Neuron (in vitro differentiated cells): ENCODE measurements around the gene WNT9A.

ENCODE experiments used
- H2AFZ ChIP-seq: one replicate; pipeline ENCODE4 v1.6.1; 2013; ENCODE audit warnings: low read depth, mild to moderate bottlenecking, inconsistent platforms, low read length, moderate library complexity
- H3K27me3 ChIP-seq: one replicate; pipeline ENCODE4 v1.6.1; 2013; ENCODE audit warnings: low read length; ENCODE audit not compliant: insufficient read depth
- H3K36me3 ChIP-seq: one replicate; pipeline ENCODE4 v1.6.1; 2013; ENCODE audit warnings: low read length; ENCODE audit not compliant: insufficient read depth
- H3K4me1 ChIP-seq: one replicate; pipeline ENCODE4 v1.6.1; 2013; ENCODE audit warnings: low read length; ENCODE audit not compliant: insufficient read depth
- H3K4me3 ChIP-seq: 2 replicates; pipeline ENCODE4 v1.5.1; 2013; ENCODE audit warnings: mild to moderate bottlenecking, low read length, moderate library complexity
- H3K9me3 ChIP-seq: one replicate; pipeline ENCODE4 v1.6.1; 2013; ENCODE audit warnings: low read length

Gene WNT9A

DNA sequence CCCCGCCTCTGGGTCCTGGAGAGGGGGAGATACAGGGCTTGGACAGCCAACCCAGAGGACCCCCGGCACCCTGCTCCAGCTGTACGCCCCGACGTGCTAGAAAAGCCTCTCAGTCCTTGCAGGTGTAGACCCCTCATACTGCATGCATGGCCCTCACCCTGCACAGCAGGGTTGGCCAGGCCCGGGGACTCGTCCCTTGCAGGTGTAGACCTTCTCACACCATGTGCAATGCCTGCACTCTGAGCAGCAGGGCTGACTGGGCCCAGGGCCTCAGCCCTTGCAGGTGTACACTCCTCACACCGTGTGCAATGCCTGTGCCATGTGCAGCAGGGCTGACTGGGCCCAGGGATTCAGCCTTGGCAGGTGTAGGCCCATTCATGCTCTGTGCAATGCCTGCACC is 26.8 kb downstream of the WNT9A start:
- H2AFZ ChIP-seq: no peak overlapping the region

DNA sequence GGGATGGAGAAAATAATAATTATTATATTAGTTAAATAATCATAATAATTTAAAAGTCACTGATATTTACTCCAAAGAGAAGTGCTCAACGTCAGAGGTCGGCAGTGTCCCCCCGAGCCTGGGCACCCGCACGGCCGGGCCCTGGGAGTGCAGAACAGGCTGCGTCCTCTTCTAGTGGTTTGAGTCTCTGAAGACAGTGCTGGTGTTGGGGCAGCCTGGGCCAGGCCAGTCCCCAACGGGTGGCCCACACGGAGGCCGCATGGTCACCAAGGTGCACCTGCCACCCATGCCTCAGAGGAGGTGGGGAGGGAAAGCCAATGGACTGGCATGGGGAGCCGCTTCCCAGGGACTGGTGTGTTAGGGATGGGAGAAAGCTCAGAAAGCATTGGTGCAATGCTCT is 27.3 kb downstream of the WNT9A start:
- peaks cover 40% of the 10 kb centered on the region for H3K4me1 ChIP-seq
- H3K4me3 ChIP-seq: no peak overlapping the region
- H2AFZ ChIP-seq: no peak overlapping the region
- H3K36me3 ChIP-seq: no peaks in the 10 kb centered on the region
- H3K9me3 ChIP-seq: no peaks in the 10 kb centered on the region
- no peaks in the 10 kb centered on the region for H3K27me3 ChIP-seq

More for the DNA sequence above, 26.8 kb downstream of the WNT9A start:
- Histone ChIP-seq H3K36me3 (no peaks in the 10 kb centered on the region), H3K27me3 (no peaks in the 10 kb centered on the region), H3K9me3 (no peaks in the 10 kb centered on the region), H3K4me1 (peaks cover 35% of the 10 kb centered on the region), H3K4me3 (no peak overlapping the region)

DNA sequence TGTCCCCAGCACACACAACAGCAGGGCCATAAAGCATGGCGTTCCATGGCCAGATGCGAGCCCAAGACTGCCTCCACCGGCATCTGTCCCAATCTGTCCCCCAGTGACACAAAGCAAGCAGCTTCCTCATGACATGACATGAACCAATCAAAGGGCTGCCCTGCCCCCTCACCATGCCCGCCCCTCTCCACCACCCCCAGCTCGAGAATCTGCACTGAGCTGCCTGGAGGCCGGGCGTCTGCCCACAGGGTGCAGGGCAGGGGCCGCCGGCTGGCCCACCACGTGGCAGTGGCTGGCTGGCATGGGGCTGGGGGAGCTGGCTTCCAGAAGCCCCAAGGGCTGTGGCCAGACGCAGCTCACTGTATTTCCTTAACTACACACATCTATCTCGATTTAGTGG is 27.8 kb downstream of the WNT9A start:
- Histone ChIP-seq H3K4me1 (peaks cover 45% of the 10 kb centered on the region), H3K9me3 (no peaks in the 10 kb centered on the region), H3K27me3 (no peaks in the 10 kb centered on the region), H2AFZ (no peak overlapping the region), H3K4me3 (no peak overlapping the region), H3K36me3 (no peaks in the 10 kb centered on the region)

DNA sequence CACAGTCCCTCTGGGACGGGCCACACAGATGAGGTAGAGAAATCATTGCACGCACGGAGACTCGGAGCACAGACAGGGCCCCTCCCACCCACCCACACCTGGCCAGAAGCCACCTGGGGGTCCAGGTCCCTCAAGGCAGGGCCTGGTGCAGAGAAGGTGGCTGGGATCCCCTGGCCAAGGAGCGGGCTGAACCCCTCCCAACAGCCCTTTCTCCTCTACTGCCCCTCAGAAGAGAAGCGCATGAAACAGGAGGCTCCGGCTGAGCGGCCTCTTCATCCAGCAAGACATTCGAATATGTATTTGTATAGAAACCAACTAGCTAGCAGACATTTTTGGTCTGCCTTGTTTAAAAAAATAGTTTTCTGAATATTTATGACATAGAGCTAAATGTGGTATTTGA is 29.0 kb downstream of the WNT9A start:
- Histone ChIP-seq H3K4me3 (no peak overlapping the region), H3K4me1 (peaks cover 57% of the 10 kb centered on the region), H2AFZ (no peak overlapping the region), H3K9me3 (no peaks in the 10 kb centered on the region), H3K36me3 (no peaks in the 10 kb centered on the region), H3K27me3 (no peaks in the 10 kb centered on the region)

DNA sequence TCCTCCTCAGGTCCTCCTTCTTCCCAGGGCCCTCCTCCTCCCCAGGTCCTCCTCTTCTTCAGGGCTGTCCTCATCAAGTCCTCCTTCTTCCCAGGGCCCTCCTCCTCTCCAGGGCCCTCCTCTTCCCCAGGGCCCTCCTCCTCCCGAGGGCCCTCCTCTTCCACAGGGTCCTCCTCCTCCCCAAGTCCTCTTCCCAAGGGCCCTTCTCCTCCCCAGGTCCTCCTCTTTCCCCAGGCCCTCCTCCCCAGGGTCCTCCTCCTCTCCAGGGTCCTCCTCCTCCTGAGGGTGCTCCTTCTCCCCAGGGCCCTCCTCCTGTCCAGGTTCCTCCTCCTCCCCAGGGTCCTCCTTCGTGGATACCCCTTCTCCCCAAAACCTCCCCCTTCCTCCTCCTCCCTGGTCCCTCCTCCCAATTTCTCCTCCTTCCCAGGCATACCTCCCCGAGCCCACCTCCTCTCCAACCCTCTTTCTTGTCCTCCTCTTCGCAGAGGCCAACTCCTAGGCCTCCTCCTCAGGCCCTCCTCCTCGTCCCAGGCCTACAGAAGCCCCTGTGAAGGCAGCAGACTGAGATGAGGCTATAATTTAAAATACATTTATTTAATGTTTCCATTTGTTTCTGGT is 29.5 kb downstream of the WNT9A start:
- H3K36me3 ChIP-seq: no peaks in the 10 kb centered on the region
- no peaks in the 10 kb centered on the region for H3K27me3 ChIP-seq
- peaks cover 62% of the 10 kb centered on the region for H3K4me1 ChIP-seq
- no peak overlapping the region for H3K4me3 ChIP-seq
- no peaks in the 10 kb centered on the region for H3K9me3 ChIP-seq
- no peak overlapping the region for H2AFZ ChIP-seq

DNA sequence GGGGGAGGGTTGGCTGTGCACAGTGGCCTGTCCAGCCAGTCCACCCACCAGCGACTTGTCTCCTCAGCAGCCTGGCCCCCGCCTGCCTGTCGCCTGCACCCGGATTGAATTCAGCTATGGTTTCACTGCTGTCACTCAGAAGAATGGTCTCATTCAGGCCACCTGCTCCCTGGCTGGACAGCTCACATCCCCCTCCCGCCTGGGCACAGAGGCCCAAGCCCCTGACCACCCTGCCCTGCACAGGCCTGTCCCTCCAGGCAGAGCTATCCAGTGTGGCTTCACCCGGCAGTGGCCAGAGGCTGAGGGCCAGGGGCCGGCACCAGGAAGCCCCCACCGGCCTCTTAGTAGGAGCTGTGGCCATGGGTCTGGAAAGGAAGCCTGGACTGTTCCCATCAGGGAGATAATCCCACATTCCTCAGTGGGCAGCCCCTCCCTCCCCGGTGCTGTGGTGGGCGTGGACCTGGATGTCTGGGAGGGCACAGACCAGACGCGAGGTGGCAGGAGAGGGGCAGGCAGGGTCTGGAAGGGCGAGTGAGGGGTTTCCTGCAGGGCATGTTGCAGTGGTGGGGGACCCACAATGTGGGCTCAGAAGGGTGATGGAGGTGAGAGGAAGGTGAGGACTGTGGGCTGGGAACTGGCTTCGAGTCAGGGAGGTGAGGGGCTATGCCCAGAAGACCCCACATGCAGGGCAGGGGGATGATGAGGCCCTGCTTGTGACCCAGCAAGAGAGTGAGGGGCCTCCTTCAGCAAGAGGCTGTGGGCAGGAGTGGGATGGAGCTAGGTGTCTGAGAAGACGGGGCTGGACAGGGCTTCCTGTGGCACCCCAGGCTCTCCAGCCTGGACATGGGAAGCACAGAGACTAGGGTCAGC is 30.4 kb downstream of the WNT9A start:
- no peak overlapping the region for H3K4me3 ChIP-seq
- no peaks in the 10 kb centered on the region for H3K9me3 ChIP-seq
- peaks cover 70% of the 10 kb centered on the region for H3K4me1 ChIP-seq

DNA sequence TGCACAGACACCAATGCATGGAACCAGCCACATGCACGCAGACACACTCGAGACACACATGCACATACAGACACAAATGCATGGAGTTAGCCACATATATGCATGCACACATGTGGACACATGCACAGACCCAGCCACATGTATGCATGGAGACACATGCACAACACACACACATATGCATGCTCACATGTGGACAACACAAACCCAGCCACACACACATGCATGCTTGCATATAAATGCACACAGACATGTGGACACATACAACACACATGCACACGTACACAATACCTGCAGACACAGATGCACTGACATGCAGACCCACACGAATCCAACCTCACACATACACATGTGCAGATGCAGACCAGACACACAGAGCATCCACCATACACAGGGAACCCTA is 31.1 kb downstream of the WNT9A start:
- H3K36me3 ChIP-seq: no peaks in the 10 kb centered on the region
- no peak overlapping the region for H3K4me3 ChIP-seq
- no peak overlapping the region for H2AFZ ChIP-seq
- no peaks in the 10 kb centered on the region for H3K9me3 ChIP-seq
- no peaks in the 10 kb centered on the region for H3K27me3 ChIP-seq
- H3K4me1 ChIP-seq: peaks cover 70% of the 10 kb centered on the region

More for the DNA sequence above, 30.4 kb downstream of the WNT9A start:
- H3K27me3 ChIP-seq: no peaks in the 10 kb centered on the region
- no peak overlapping the region for H2AFZ ChIP-seq
- H3K36me3 ChIP-seq: no peaks in the 10 kb centered on the region

DNA sequence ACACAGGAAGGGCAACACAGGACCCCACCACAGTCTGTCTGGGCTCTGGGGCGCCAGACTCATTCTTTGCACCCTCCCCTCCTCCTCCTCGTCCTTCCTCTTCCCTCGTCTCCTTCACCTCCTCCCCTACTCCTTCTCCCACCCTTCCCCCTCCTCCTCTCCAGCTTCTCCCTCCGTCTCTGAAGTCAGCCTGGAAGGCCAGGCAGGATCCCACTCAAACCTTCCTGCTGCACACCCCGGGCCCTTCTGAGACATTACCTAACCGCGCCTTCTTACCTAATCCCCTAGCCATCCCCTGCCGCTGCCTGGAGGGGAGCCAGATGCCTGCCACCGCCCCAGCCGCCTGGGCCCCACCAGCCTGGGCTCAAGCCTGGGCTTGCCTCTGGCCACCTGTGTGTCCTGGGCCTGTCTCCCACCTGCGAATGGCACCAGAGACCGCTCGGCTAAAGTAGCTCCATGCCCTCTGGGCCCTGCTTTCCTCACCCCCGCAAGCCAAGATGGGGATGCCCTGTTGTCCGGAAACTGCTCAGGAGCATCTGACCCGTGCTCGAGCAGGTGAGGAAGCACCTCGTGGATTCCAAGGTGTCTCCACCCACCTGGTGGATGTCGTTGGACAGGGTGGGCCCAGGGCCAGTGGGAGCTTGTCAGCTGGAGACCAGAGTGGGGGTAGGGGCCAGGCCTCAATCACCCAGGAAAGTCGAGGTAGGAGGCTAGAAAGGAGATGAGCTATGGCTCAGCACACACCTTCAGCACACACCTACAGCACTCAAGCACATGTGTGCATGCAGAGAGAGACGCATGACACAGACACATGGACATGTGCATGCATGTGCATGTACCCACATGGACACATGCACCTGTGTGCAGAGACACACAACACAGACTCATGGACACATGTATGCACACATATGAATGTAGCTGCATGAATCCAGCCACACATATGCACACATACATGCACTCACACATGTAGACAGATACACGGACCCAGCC is 31.9 kb downstream of the WNT9A start:
- H3K27me3 ChIP-seq: no peaks in the 10 kb centered on the region
- H3K9me3 ChIP-seq: no peaks in the 10 kb centered on the region
- H3K4me3 ChIP-seq: no peak overlapping the region
- peaks cover 72% of the 10 kb centered on the region for H3K4me1 ChIP-seq
- no peak overlapping the region for H2AFZ ChIP-seq
- no peaks in the 10 kb centered on the region for H3K36me3 ChIP-seq

DNA sequence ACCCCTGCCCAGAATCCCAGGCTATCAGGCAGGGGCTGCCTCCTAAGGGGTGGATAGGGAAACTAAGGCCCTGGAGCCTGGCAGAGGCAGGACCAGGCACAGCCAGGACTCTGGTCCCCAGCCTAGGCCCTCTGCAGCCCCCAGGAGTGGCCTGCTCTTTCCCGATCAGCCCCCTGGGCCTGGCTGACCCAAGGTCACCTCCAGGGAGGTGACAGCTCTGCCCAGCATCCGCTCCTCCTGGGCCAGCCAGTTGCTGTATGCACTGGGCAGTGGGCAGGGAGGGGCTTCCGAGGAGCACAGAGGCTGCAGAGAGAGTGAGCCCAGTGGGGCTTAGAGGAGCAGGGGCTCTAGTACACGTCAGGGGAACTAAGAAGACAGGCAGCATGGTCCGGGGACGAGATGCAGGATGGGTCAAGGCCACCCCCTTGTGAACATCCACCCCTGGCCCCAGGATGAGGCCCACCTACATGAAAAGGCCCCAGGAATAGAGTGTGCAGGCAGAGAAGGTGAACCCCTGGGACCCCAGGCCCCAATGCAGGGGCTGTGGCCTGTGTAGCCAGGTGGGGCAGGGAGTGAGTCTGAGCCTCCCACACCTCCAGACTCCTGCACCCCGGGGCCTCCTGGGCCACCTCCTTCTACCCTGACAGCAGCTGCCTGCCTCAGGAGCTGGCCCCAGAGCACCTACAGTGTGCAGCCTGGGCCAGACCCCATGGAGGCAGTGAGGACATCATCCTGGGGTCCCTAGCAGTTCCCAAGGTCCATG is 32.8 kb downstream of the WNT9A start:
- Histone ChIP-seq H3K27me3 (no peaks in the 10 kb centered on the region), H3K4me1 (peaks cover 73% of the 10 kb centered on the region), H3K4me3 (no peak overlapping the region), H3K9me3 (no peaks in the 10 kb centered on the region), H3K36me3 (no peaks in the 10 kb centered on the region), H2AFZ (no peak overlapping the region)

DNA sequence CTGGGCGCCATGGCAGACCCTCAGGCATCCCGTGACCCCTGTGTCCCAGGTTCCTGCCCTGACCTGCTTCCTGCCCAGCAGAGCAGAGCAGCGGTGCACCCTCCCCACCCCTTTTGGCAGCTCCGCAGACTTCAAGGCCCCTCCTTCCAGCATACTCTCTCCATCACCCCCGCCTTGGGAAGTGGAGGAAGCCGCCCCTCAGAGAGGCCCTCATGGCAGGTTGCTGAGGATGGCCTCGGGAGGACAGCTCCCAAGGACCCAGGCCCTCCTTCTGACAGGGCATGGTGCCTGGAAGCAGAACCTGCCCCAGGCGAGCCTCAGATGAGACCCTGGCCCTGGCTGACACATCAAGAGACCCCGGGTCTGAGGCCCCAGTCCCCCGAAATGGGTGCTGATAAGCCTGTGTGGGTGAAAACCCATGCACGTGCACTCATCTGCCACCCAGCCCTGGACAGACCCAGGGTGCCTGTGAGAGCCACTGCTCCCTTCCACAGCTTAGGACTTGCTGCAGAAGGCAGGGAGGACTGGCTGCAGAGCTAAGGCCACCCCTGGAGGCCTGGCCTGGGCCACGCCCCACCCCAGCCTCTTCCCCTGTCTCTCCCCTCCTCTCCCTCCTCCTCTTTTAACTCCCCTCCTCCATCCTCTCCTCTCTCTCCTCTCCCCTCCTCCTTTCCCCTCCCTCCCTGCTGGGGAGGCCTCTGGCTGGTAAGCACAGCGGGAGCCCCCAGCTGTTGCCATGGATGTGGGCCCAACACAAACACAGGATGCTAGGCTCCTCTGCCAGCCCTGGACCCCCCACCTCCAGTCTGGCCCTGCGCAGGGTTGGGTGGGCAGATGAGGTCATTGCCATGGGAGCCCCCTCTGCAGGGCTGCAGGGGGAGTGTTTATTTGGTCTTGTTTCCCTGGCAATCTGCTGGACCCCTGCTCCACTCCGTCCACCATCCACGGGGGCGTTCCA is 33.7 kb downstream of the WNT9A start:
- Histone ChIP-seq H3K27me3 (no peaks in the 10 kb centered on the region), H3K36me3 (no peaks in the 10 kb centered on the region), H3K9me3 (no peaks in the 10 kb centered on the region), H3K4me3 (peak overlapping the region; percentile 38), H3K4me1 (peaks cover 64% of the 10 kb centered on the region), H2AFZ (peak overlapping the region; percentile 44)

DNA sequence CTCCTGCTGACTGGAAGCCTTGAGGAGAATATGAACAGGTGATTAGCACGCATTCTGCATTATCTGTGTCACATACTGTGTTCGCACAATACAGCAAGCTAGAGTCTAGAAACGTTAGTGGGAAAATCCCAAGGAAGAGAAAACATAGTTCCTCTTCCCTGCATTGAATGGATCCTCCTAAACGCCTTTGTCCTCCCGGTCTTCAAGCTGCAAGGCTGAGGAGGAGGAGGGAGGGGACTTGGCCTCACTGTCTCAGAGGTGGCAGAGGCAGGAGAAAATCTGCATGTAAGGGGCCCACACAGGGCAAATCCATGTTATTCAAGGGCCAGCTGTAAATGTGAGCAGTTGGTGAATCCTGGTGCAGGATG is 34.4 kb downstream of the WNT9A start:
- Histone ChIP-seq H3K36me3 (no peaks in the 10 kb centered on the region), H2AFZ (peak overlapping the region; percentile 44), H3K4me3 (peak overlapping the region; percentile 38), H3K27me3 (no peaks in the 10 kb centered on the region), H3K9me3 (no peaks in the 10 kb centered on the region), H3K4me1 (peaks cover 68% of the 10 kb centered on the region)
